Measurements from ENCODE around the gene FOXM1.

DNA sequence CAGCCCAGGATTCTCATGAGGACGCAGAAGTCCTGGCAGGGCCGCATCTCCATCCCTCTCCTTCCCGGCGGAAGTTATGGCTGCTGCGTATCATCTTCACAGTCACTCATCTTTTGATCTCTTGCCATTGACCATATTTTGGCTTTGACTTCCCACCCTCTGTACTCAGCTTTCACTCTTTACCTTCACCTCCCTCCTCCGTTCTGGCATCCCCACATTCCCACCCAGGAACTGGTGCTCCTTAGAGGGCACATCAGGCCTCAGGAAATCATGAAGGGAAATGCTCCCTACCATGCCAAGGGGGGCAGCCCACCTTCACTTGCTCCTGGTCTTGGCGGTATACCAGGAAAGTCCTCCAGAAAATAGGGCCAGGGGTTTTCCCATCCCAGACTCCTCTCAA is 21.4 kb downstream of the FOXM1 start:
- TF ChIP-seq, protein P1, sequence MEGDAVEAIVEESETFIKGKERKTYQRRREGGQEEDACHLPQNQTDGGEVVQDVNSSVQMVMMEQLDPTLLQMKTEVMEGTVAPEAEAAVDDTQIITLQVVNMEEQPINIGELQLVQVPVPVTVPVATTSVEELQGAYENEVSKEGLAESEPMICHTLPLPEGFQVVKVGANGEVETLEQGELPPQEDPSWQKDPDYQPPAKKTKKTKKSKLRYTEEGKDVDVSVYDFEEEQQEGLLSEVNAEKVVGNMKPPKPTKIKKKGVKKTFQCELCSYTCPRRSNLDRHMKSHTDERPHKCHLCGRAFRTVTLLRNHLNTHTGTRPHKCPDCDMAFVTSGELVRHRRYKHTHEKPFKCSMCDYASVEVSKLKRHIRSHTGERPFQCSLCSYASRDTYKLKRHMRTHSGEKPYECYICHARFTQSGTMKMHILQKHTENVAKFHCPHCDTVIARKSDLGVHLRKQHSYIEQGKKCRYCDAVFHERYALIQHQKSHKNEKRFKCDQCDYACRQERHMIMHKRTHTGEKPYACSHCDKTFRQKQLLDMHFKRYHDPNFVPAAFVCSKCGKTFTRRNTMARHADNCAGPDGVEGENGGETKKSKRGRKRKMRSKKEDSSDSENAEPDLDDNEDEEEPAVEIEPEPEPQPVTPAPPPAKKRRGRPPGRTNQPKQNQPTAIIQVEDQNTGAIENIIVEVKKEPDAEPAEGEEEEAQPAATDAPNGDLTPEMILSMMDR (IDR thresholded peaks at IDR 0.05; ENCODE audit: low read depth, low read length, poor library complexity, severe bottlenecking) = no peak
- no peak for TF ChIP-seq EZH2phosphoT487 (IDR thresholded peaks at IDR 0.05; ENCODE audit: borderline replicate concordance, low read length)
